OCI-LY7 (cell line): ENCODE measurements around the gene SCLT1. TPM values are rescaled to one million over a fixed set of nuclear protein-coding genes. Genes with fewer than 3 reads are reported as not detected.

Source experiments
- BruUV-seq: library from RNA; stranded (reverse); fragments of 400-500 nt; replicated peaks from 2 replicates; lab custom pipeline; 2021; lab: Mats Ljungman, UMichigan
- CTCF ChIA-PET: fragments of 300-600 bp; sonication (Branson Sonifier 250); formaldehyde crosslinking; loops from one replicate; lab custom pipeline; 2022; ENCODE audit warnings: antibody characterized with exemption; ENCODE audit not compliant: unreplicated experiment; lab: Charles Lee
- POLR2A ChIA-PET: fragments of 300-600 bp; sonication (Branson Sonifier 250); formaldehyde crosslinking; loops from one replicate; lab custom pipeline; 2022; ENCODE audit warnings: antibody characterized with exemption; lab: Charles Lee
- DNase-seq: peaks from one replicate; pipeline ENCODE4 v3.0.0-alpha.2; 2015; ENCODE audit warnings: low spot score
- H2AFZ ChIP-seq: fragments of 200-600 bp; sonication (generic), shearing (Covaris generic); 2 replicates; pipeline ENCODE4 v1.6.1; 2014; ENCODE audit warnings: mild to moderate bottlenecking, antibody characterized with exemption, low read length, moderate library complexity
- H3K27ac ChIP-seq: fragments of 200-600 bp; sonication (generic); 2 replicates; pipeline ENCODE4 v1.5.1; 2014; ENCODE audit warnings: mixed run types, low read depth, mild to moderate bottlenecking, moderate library complexity, low read length, inconsistent platforms; ENCODE audit not compliant: poor library complexity, severe bottlenecking
- H3K36me3 ChIP-seq: fragments of 200-600 bp; sonication (generic); 2 replicates; pipeline ENCODE4 v1.6.1; 2014; ENCODE audit warnings: mild to moderate bottlenecking, antibody characterized with exemption, low read length, moderate library complexity, mixed read lengths; ENCODE audit not compliant: insufficient read depth
- H3K4me1 ChIP-seq: fragments of 200-600 bp; sonication (generic); 2 replicates; pipeline ENCODE4 v1.5.1; 2014; ENCODE audit warnings: mild to moderate bottlenecking, low read length; ENCODE audit not compliant: insufficient read depth, poor library complexity, severe bottlenecking
- H3K4me2 ChIP-seq: fragments of 200-600 bp; sonication (generic); 2 replicates; pipeline ENCODE4 v1.6.1; 2014; ENCODE audit warnings: mild to moderate bottlenecking, low read length
- H3K4me3 ChIP-seq: fragments of 200-600 bp; sonication (generic); 2 replicates; pipeline ENCODE4 v1.5.1; 2014; ENCODE audit warnings: mild to moderate bottlenecking, low read depth, low read length; ENCODE audit not compliant: poor library complexity, severe bottlenecking
- H3K79me2 ChIP-seq: fragments of 200-600 bp; sonication (generic); 2 replicates; pipeline ENCODE4 v1.6.1; 2016; ENCODE audit warnings: low read depth, mild to moderate bottlenecking, low read length, moderate library complexity, mixed read lengths; ENCODE audit not compliant: insufficient read depth
- H3K9me2 ChIP-seq: fragments of 200-600 bp; sonication (generic); 2 replicates; pipeline ENCODE4 v1.6.1; 2016; ENCODE audit warnings: mild to moderate bottlenecking, low read length, mixed read lengths; ENCODE audit not compliant: insufficient read depth
- H3K9me3 ChIP-seq: fragments of 200-600 bp; sonication (generic); 2 replicates; pipeline ENCODE4 v1.6.1; 2014; ENCODE audit warnings: mild to moderate bottlenecking, mixed run types, low read length, mixed read lengths
- H4K20me1 ChIP-seq: fragments of 200-600 bp; sonication (generic); 2 replicates; pipeline ENCODE4 v1.6.1; 2014; ENCODE audit warnings: mild to moderate bottlenecking, antibody characterized with exemption, low read length, moderate library complexity, mixed read lengths; ENCODE audit not compliant: insufficient read depth
- EZH2phosphoT487 ChIP-seq: fragments of 200-600 bp; sonication (generic); IDR thresholded peaks from 2 replicates; pipeline ENCODE4 v1.6.1; 2018; ENCODE audit warnings: low read depth, borderline replicate concordance, mild to moderate bottlenecking, mixed run types, antibody characterized with exemption, low read length, moderate library complexity, mixed read lengths
- intact Hi-C: fragments of 100-400 bp; cut with micrococcal nuclease; formaldehyde crosslinking; loops from one replicate; pipeline ENCODE4 v1.10.0; 2022; ENCODE audit not compliant: unreplicated experiment
- total RNA-seq, 2 experiments: library from RNA; depleted of rRNA in 1 of 2; stranded (reverse); fragments of >200 nt in 1 of 2; shearing (Covaris generic) in 1 of 2; gene quantifications; 2 replicates each; pipeline ENCODE4 v1.2.3, GENCODE V29; 2014 to 2022
- TF ChIP-seq, protein P1 (sequence below): fragments of 200-600 bp; sonication (generic); conservative IDR thresholded peaks from 2 replicates; pipeline ENCODE4 v1.5.1; 2014; ENCODE audit warnings: mild to moderate bottlenecking, antibody characterized with exemption, low read length, moderate library complexity, mixed read lengths

Gene SCLT1
- total RNA-seq, 2 experiments from 2014 or later = 36.9 to 42.0 TPM

GRCh38 chr4:128879971-128880370, 213.4 kb downstream of the SCLT1 start:
- Histone ChIP-seq H4K20me1 (no peaks in the 10 kb centered on the region), H3K4me1 (no peaks in the 10 kb centered on the region), H3K79me2 (no peaks in the 10 kb centered on the region), H3K27ac (no peak overlapping the region), H3K9me2 (no peaks in the 10 kb centered on the region), H3K9me3 (no peaks in the 10 kb centered on the region), H3K4me2 (no peak overlapping the region), H2AFZ (no peak overlapping the region), H3K36me3 (peaks cover 13% of the 10 kb centered on the region; the same call in 1 of the 2 replicates), H3K4me3 (no peak overlapping the region)
- intact Hi-C loops = no loop called here
- TF ChIP-seq EZH2phosphoT487 = no peak
- TF ChIP-seq, protein P1, sequence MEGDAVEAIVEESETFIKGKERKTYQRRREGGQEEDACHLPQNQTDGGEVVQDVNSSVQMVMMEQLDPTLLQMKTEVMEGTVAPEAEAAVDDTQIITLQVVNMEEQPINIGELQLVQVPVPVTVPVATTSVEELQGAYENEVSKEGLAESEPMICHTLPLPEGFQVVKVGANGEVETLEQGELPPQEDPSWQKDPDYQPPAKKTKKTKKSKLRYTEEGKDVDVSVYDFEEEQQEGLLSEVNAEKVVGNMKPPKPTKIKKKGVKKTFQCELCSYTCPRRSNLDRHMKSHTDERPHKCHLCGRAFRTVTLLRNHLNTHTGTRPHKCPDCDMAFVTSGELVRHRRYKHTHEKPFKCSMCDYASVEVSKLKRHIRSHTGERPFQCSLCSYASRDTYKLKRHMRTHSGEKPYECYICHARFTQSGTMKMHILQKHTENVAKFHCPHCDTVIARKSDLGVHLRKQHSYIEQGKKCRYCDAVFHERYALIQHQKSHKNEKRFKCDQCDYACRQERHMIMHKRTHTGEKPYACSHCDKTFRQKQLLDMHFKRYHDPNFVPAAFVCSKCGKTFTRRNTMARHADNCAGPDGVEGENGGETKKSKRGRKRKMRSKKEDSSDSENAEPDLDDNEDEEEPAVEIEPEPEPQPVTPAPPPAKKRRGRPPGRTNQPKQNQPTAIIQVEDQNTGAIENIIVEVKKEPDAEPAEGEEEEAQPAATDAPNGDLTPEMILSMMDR = no peak
- no peak for DNase-seq
- ChIA-PET POLR2A (no interaction called here), CTCF (no interaction called here)
- BruUV-seq = no TSS peak

GRCh38 chr4:128879283-128879682, 214.1 kb downstream of the SCLT1 start:
- ChIA-PET CTCF (no interaction called here), POLR2A (interaction anchor here (1.3 kb wide), 1 partner anchor 13 kb away, joined by 4 read pairs; no protein-coding TSS in a partner anchor)
- no peak for TF ChIP-seq EZH2phosphoT487
- TF ChIP-seq, protein P1 = no peak
- H3K9me3 ChIP-seq = no peaks in the 10 kb centered on the region
- no peaks in the 10 kb centered on the region for H3K9me2 ChIP-seq
- no peak overlapping the region for H3K4me3 ChIP-seq
- no peaks in the 10 kb centered on the region for H4K20me1 ChIP-seq
- H3K79me2 ChIP-seq = no peaks in the 10 kb centered on the region
- no peaks in the 10 kb centered on the region for H3K4me1 ChIP-seq
- DNase-seq = no peak
- H2AFZ ChIP-seq = no peak overlapping the region
- no peak overlapping the region for H3K27ac ChIP-seq
- BruUV-seq = no TSS peak
- H3K36me3 ChIP-seq = peaks cover 20% of the 10 kb centered on the region; the same call in 1 of the 2 replicates
- intact Hi-C loops = no loop called here
- H3K4me2 ChIP-seq = no peak overlapping the region

- Histone ChIP-seq H2AFZ (no peak overlapping the region), H3K9me2 (no peaks in the 10 kb centered on the region), H3K4me1 (no peaks in the 10 kb centered on the region), H4K20me1 (no peaks in the 10 kb centered on the region), H3K4me2 (no peak overlapping the region), H3K9me3 (no peaks in the 10 kb centered on the region), H3K27ac (no peak overlapping the region), H3K79me2 (no peaks in the 10 kb centered on the region), H3K36me3 (peaks cover 33% of the 10 kb centered on the region), H3K4me3 (no peak overlapping the region)
- ChIA-PET POLR2A (interaction anchor here (0.5 to 1.3 kb wide), 5 partner anchors 14 to 1455 kb away, joined by 3 to 4 read pairs (median 3); no protein-coding TSS in a partner anchor), CTCF (no interaction called here)
- intact Hi-C loops = no loop called here
- no peak for DNase-seq
- TF ChIP-seq EZH2phosphoT487 = no peak
- TF ChIP-seq, protein P1 = no peak
- no TSS peak for BruUV-seq
These were observed 215.4 kb downstream of the SCLT1 start for GRCh38 chr4:128877934-128878333.
